ENCODE measurements around the gene PCED1A.

The PCED1A gene

GRCh38 chr20:2817341-2817726 is 23.1 kb downstream of the PCED1A start:
- Histone ChIP-seq H3K9ac (ENCODE audit: low read length) (no peak overlapping the region), H3K9me3 (ENCODE audit: low read length) (no peaks in the 10 kb centered on the region), H3K27me3 (ENCODE audit: insufficient read depth, low read length) (0 out of 2 replicates have a peak, but pooled peaks cover 4% of the 10 kb centered on the region), H3K9me2 (ENCODE audit: low read depth, low read length) (no peaks in the 10 kb centered on the region), H3K4me3 (ENCODE audit: low read depth, low read length, poor library complexity, severe bottlenecking) (no peak overlapping the region), H4K20me1 (ENCODE audit: insufficient read depth, low read length) (no peaks in the 10 kb centered on the region), H3F3A (ENCODE audit: insufficient read depth, low read length) (no peaks in the 10 kb centered on the region), H3K36me3 (ENCODE audit: insufficient read depth, low read length) (no peaks in the 10 kb centered on the region), H2AFZ (ENCODE audit: low read length) (no peak overlapping the region), H3K4me2 (ENCODE audit: low read length) (no peak overlapping the region), H3K27ac (ENCODE audit: low read depth, low read length, poor library complexity, severe bottlenecking) (no peak overlapping the region), H3K4me1 (ENCODE audit: insufficient read depth, low read length, severe bottlenecking) (no peaks in the 10 kb centered on the region), H3K79me2 (ENCODE audit: insufficient read depth, low read length) (no peaks in the 10 kb centered on the region)
- TF ChIP-seq EZH2 (IDR thresholded peaks at IDR 0.05; ENCODE audit: borderline replicate concordance, low read length) (no peak), CTCF (IDR thresholded peaks at IDR 0.05; ENCODE audit: low read length) (no peak)

- Histone ChIP-seq H3F3A (ENCODE audit: insufficient read depth, low read length) (no peaks in the 10 kb centered on the region), H3K9ac (ENCODE audit: low read length) (no peak overlapping the region), H3K4me3 (ENCODE audit: low read depth, low read length, poor library complexity, severe bottlenecking) (no peak overlapping the region), H3K9me2 (ENCODE audit: low read depth, low read length) (no peaks in the 10 kb centered on the region), H3K36me3 (ENCODE audit: insufficient read depth, low read length) (no peaks in the 10 kb centered on the region), H3K79me2 (ENCODE audit: insufficient read depth, low read length) (no peaks in the 10 kb centered on the region), H3K27me3 (ENCODE audit: insufficient read depth, low read length) (0 out of 2 replicates have a peak, but pooled peaks cover 4% of the 10 kb centered on the region), H3K9me3 (ENCODE audit: low read length) (no peaks in the 10 kb centered on the region), H3K27ac (ENCODE audit: low read depth, low read length, poor library complexity, severe bottlenecking) (no peak overlapping the region), H2AFZ (ENCODE audit: low read length) (no peak overlapping the region), H4K20me1 (ENCODE audit: insufficient read depth, low read length) (no peaks in the 10 kb centered on the region), H3K4me2 (ENCODE audit: low read length) (no peak overlapping the region), H3K4me1 (ENCODE audit: insufficient read depth, low read length, severe bottlenecking) (no peaks in the 10 kb centered on the region)
- TF ChIP-seq EZH2 (IDR thresholded peaks at IDR 0.05; ENCODE audit: borderline replicate concordance, low read length) (no peak), CTCF (IDR thresholded peaks at IDR 0.05; ENCODE audit: low read length) (peak; percentile 51)
Observed at GRCh38 chr20:2816583-2817340, 23.7 kb downstream of the PCED1A start.

GRCh38 chr20:2816030-2816582 is 24.3 kb downstream of the PCED1A start, which contains the start of gene TMEM239:
TMEM239 (plus strand) TSS chr20:2816364; CDS start chr20:2816555, 191 bp downstream.
- Histone ChIP-seq H3K4me3 (ENCODE audit: low read depth, low read length, poor library complexity, severe bottlenecking) (no peak within 1 kb of the TSS), H3K4me2 (ENCODE audit: low read length) (no peak within 1 kb of the TSS), H3K9me3 (ENCODE audit: low read length) (no peaks in the 10 kb centered on the region), H3K4me1 (ENCODE audit: insufficient read depth, low read length, severe bottlenecking) (no peaks in the 10 kb centered on the region), H3F3A (ENCODE audit: insufficient read depth, low read length) (no peaks in the 10 kb centered on the region), H3K27ac (ENCODE audit: low read depth, low read length, poor library complexity, severe bottlenecking) (no peak within 1 kb of the TSS), H3K27me3 (ENCODE audit: insufficient read depth, low read length) (0 out of 2 replicates have a peak, but pooled peaks cover 4% of the 10 kb centered on the region), H3K36me3 (ENCODE audit: insufficient read depth, low read length) (no peaks in the 10 kb centered on the region), H4K20me1 (ENCODE audit: insufficient read depth, low read length) (no peaks in the 10 kb centered on the region), H3K9me2 (ENCODE audit: low read depth, low read length) (no peaks in the 10 kb centered on the region), H2AFZ (ENCODE audit: low read length) (no peak within 1 kb of the TSS), H3K9ac (ENCODE audit: low read length) (no peak within 1 kb of the TSS), H3K79me2 (ENCODE audit: insufficient read depth, low read length) (no peaks in the 10 kb centered on the region)
- no peak for TF ChIP-seq EZH2 (IDR thresholded peaks at IDR 0.05; ENCODE audit: borderline replicate concordance, low read length)
- TF ChIP-seq CTCF (IDR thresholded peaks at IDR 0.05; ENCODE audit: low read length), result no peak

Measured in OCI-LY1 (cell line).